CD4-positive, alpha-beta T cell treated with Interleukin-15 for 4 hours (primary cell): ENCODE measurements around the gene TRAPPC10.

Source experiments
- DNase-seq: peaks from one replicate; pipeline ENCODE4 v3.0.0-alpha.2; 2020; ENCODE audit warnings: low spot score

Gene TRAPPC10

DNA sequence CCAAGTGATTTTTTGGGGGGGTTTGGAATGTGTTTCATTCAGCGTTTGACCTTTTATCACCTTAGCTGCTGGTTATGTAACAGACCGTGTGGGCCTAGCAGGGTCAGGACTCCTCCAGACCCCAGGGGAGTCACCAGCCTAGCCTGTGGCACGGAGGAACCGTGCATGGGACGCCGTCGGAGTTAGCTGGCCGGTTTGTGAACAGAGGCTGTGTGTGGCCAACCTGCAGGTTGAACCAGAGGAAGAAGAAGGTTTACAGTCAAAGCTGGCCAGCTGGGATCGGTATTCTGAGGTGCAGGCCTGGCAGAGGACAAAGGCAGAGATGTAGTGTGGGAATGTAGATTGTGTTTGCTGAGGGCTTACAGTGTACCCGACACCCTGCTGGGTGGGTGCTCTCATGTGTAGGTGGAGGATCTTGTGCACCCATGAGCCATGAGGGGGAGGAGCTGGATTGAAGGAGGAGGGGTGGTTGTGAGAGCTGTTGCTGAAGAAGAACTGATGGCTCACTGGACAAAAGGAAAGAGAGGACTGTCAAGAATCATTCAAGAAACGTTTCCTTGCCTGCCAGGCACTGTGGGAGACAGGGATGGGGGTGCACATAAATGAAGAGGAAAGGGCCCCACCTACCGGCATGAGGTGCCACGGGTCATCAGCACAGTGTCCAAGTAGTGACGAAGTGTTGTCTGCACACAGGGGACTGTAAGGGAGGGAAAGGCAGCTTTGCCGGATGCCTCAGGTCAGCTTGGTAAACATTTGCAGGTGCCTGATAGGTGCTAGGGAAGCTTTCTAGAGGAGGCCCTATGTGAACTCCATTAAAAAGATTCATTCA, 55.1 kb downstream of the TRAPPC10 start:
- no peak for DNase-seq

DNA sequence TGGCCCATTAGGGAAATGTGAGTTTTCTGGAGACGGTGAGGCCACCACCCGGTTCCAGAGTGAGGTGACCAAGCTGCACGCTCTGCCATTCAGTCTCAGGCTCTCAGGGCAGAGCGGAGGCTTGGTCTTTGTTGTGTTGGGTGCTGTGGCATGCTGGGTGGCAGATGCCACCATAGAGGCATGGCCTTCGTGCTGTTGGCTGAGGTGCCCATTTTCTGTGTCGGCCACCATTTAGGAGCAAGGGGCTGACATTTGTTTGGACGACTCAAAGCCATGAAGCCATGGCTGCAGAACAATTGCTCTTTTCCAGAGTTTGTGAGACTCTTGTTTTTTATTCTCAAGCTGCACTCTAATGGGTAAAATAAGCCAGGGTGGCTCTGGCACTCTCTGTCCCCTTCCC, 58.3 kb downstream of the TRAPPC10 start:
- no peak for DNase-seq

GRCh38 chr21:44071359-44072104, 59.4 kb downstream of the TRAPPC10 start:
- DNase-seq: no peak

DNA sequence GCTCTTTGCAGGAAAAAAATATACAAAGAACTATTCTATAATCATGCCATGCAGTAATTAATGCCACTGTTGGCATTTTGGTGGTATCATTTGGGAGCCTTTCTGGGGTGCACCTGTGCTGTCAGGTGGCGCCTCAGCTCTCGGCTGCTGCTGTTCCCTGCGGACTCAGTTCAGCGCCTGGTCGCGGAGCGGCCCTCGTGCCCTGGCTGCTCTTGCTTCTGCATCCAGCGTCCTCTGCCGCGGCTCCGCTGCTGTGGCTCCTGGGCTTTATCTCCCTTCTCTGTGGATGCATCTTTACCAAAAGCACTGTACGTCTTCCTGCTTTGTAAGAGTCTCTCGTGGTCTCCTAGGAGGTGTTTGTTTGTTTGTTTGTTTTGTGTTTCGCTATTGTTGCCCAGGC, 60.0 kb downstream of the TRAPPC10 start:
- DNase-seq: no peak

DNA sequence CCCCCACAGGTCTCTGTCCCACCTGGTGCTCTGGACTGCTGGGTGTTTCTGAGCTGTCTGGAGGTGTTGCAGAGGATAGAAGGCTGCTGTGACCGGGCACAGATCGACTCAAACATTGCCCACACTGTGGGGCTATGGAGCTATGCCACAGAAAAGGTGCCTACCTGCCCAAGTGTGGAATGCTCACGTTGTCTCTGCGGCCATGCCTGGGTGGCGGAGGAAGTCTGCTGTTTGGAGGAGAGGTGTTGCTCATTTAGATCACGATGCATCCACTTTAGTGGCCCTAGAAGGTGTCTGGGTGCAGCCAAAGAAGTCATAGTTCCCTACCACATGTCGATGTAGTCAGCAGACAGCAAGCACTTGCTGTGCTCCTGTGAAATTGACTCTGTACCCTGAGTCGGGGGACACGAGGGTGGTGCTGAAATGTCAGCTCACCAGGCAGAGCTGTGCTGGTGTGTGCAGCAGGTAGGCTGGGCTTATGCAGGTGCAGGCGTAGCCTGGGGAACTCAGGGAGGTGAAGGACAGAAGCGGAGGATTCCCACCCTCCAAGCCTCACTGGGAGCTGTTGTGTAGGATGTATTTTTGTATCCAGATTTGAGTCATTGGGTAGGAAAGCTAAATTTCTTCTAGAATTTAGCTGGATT, 62.3 kb downstream of the TRAPPC10 start:
- DNase-seq: peak; percentile 30

DNA sequence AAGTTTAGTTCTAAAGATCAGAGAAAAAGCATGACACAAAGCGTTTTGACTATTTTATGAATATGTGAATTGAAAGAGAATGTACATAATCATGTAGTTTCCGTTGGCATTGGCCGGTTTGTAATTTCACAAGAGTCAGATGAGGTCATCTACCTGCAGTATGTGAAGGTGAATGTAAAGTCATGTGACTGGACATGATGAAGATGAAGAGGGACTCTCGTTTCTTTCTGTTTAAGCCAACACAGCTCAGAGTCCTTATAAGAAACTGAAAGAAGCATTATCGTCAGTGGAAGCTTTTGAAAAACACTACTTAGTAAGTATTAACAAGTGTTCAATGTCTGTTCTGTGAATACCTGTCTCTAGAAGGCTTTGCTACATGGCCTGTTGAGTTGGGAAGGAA, 64.2 kb downstream of the TRAPPC10 start:
- DNase-seq: no peak

DNA sequence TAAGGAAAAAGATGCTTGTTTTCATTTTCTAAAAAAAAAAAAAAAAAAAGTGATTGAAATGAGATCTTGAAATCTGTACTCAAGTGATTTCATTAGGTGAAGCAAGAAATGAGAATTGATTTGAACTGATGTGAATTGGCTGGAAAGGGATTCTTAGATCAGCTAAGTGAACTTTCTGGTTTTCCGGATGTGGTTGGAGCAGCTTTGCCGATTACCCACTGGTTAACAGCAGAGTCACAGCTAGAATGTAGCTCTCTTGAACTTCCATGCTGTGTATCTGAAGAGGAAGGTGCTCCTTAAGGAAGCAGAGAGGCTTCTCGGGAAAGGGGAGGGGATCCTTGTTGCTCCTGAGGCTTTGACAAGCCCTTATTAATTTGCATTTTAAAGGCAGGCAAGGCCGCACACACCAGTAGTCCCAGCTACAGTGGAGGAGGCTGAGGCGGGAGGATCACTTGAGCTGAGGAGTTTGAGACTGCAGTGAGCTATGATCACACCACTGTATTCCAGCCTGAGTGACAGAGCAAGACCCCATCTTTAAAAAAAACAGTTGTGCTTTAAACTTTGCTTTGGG, 66.4 kb downstream of the TRAPPC10 start:
- DNase-seq: no peak

DNA sequence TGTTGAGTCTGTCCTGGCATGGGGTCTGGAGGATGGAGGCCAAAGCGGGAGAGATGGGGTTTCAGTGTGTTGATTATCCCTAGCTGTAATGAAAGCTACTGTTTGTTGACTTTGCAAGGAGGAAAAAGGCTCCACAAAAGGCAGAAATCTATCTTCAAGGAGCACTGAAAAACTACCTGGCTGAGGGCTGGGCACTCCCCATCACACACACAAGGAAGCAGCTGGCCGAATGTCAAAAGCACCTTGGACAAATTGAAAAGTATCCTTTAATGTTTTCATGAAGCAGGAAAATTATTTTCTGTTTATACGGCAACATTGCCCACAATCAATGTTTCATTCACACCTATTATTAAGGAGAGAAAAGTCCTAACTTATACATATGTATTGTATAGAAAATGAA, 67.3 kb downstream of the TRAPPC10 start:
- DNase-seq: no peak

DNA sequence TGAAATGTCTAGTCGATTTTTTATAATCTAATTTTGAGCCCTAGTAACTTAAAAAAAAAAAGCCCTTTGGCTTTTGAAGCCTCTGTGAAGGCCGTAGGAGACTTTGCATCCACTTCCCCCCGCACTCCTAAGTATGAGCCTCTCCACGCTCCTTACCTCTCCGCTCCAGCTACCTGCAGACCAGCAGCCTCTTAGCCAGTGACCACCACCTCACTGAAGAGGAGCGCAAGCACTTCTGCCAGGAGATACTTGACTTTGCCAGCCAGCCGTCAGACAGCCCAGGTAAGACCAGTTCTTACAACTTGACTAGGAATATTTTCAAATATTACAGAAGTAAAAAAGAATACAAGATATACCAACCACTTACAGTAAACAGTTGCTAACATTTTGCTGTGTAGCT, 67.7 kb downstream of the TRAPPC10 start:
- no peak for DNase-seq

DNA sequence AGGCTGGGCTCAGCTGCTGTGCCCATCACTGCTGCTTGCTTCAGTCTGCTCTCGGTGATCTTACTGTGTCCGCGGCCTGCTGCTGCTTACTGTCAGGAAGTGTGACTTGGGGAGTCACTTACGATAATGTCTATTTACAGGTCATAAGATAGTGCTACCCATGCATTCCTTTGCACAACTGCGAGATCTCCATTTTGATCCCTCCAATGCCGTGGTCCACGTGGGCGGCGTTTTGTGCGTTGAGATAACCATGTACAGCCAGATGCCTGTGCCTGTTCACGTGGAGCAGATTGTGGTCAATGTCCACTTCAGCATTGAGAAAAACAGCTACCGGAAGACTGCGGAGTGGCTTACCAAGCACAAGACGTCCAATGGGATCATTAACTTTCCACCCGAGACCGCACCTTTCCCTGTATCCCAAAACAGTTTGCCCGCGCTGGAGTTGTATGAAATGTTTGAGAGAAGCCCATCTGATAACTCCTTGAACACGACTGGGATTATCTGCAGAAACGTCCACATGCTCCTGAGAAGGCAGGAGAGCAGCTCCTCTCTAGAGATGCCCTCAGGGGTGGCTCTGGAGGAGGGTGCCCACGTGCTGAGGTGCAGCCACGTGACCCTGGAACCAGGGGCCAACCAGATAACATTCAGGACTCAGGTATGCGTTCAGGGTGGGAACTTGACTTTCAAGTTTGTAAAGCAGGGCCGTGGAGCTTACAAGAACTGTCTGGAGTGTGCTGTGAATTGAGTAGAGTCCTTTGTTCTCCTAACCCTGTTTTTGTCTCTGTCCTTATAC, 70.7 kb downstream of the TRAPPC10 start:
- no peak for DNase-seq

GRCh38 chr21:44083631-44084291, 71.7 kb downstream of the TRAPPC10 start:
- DNase-seq: peak; percentile 60

- no peak for DNase-seq
Measured at GRCh38 chr21:44084496-44085241, 72.6 kb downstream of the TRAPPC10 start.

GRCh38 chr21:44085491-44086321, 73.6 kb downstream of the TRAPPC10 start:
- no peak for DNase-seq

GRCh38 chr21:44086636-44087425, 74.7 kb downstream of the TRAPPC10 start:
- DNase-seq: no peak

GRCh38 chr21:44087426-44088400, 75.6 kb downstream of the TRAPPC10 start:
- no peak for DNase-seq

GRCh38 chr21:44088401-44088780, 76.3 kb downstream of the TRAPPC10 start:
- DNase-seq: no peak
